ENCODE results near the gene EDEM2.

Gene EDEM2

GRCh38 chr20:35145141-35145564 lies 2.0 kb downstream of the EDEM2 start:
- Histone ChIP-seq H3K4me3 (IDR thresholded peaks at IDR 0.05; ENCODE audit: insufficient read depth, low read depth, low read length) (no peak overlapping the region), H3K4me2 (peak overlapping the region; percentile 10; the same call in 1 of the 2 replicates), H3K27ac (no peak overlapping the region), H3K27me3 (ENCODE audit: insufficient read depth, low read depth) (no peaks in the 10 kb centered on the region), H2AFZ (ENCODE audit: low read depth) (no peak overlapping the region), H3K36me3 (ENCODE audit: insufficient read depth) (no peaks in the 10 kb centered on the region), H4K20me1 (ENCODE audit: insufficient read depth) (no peaks in the 10 kb centered on the region), H3K4me1 (ENCODE audit: low read depth, poor library complexity, severe bottlenecking) (peaks cover 18% of the 10 kb centered on the region), H3K9ac (no peak overlapping the region), H3K79me2 (ENCODE audit: insufficient read depth, low read depth) (0 out of 2 replicates have a peak, but pooled peaks cover 4% of the 10 kb centered on the region)
- peak; percentile 75 for TF ChIP-seq CTCF (conservative IDR thresholded peaks at IDR 0.05; ENCODE audit: low read depth, low read length)

- H2AFZ ChIP-seq (ENCODE audit: low read depth) = no peak overlapping the region
- no peak overlapping the region for H3K27ac ChIP-seq
- H3K4me1 ChIP-seq (ENCODE audit: low read depth, poor library complexity, severe bottlenecking) = peaks cover 18% of the 10 kb centered on the region
- H3K4me2 ChIP-seq = no peak overlapping the region
- H3K79me2 ChIP-seq (ENCODE audit: insufficient read depth, low read depth) = 0 out of 2 replicates have a peak, but pooled peaks cover 4% of the 10 kb centered on the region
- H3K27me3 ChIP-seq (ENCODE audit: insufficient read depth, low read depth) = no peaks in the 10 kb centered on the region
- no peaks in the 10 kb centered on the region for H3K36me3 ChIP-seq (ENCODE audit: insufficient read depth)
- no peak overlapping the region for H3K9ac ChIP-seq
- no peak for TF ChIP-seq CTCF (conservative IDR thresholded peaks at IDR 0.05; ENCODE audit: low read depth, low read length)
- H3K4me3 ChIP-seq (IDR thresholded peaks at IDR 0.05; ENCODE audit: insufficient read depth, low read depth, low read length) = no peak overlapping the region
- no peaks in the 10 kb centered on the region for H4K20me1 ChIP-seq (ENCODE audit: insufficient read depth)
These were observed 2.4 kb downstream of the EDEM2 start for GRCh38 chr20:35144694-35145093.

DNA sequence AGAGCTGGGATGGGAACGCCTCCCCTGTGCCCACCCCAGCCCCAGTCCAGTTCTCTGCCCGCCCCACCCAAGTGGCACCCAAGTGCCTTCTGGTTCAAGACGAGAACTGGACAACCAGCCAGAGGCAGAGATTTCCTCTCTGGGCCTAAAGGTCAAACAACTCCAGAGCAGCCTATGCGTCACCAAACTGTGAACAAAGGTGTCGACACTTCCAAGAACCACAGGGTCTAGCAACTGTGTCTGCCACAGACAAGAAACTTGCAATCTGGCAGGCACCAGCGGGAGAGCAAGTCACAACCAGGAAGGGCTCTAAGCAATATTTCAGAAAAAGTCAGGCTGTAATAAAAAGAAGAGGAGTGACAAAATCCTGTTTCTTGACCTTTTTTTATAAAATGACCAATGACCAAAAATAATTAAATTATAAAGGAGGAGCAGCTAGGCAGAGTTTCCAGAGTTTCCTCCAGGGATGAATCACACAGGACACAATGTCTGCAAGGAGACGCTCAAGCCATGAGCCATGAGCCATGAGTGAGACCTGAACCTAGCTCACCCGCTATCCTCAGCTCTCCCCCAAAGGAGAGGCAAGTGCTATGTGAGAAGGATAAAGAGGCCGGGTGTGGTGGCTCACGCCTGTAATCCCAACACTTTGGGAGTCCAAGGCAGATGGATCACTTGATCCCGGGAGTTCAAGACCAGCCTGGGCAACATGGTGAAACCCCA lies 11.1 kb downstream of the EDEM2 start:
- no peak overlapping the region for H3K9ac ChIP-seq
- H3K4me3 ChIP-seq (IDR thresholded peaks at IDR 0.05; ENCODE audit: insufficient read depth, low read depth, low read length) = no peak overlapping the region
- no peaks in the 10 kb centered on the region for H3K27me3 ChIP-seq (ENCODE audit: insufficient read depth, low read depth)
- no peak overlapping the region for H2AFZ ChIP-seq (ENCODE audit: low read depth)
- H3K27ac ChIP-seq = no peak overlapping the region
- no peaks in the 10 kb centered on the region for H3K4me1 ChIP-seq (ENCODE audit: low read depth, poor library complexity, severe bottlenecking)
- no peaks in the 10 kb centered on the region for H4K20me1 ChIP-seq (ENCODE audit: insufficient read depth)
- H3K4me2 ChIP-seq = no peak overlapping the region
- H3K36me3 ChIP-seq (ENCODE audit: insufficient read depth) = no peaks in the 10 kb centered on the region
- no peaks in the 10 kb centered on the region for H3K79me2 ChIP-seq (ENCODE audit: insufficient read depth, low read depth)
- no peak for TF ChIP-seq CTCF (conservative IDR thresholded peaks at IDR 0.05; ENCODE audit: low read depth, low read length)

GRCh38 chr20:35134880-35135279 lies 12.3 kb downstream of the EDEM2 start:
- no peak overlapping the region for H3K4me2 ChIP-seq
- H3K9ac ChIP-seq = no peak overlapping the region
- H3K4me3 ChIP-seq (IDR thresholded peaks at IDR 0.05; ENCODE audit: insufficient read depth, low read depth, low read length) = no peak overlapping the region
- H3K27ac ChIP-seq = no peak overlapping the region
- H2AFZ ChIP-seq (ENCODE audit: low read depth) = no peak overlapping the region
- H3K27me3 ChIP-seq (ENCODE audit: insufficient read depth, low read depth) = no peaks in the 10 kb centered on the region
- H4K20me1 ChIP-seq (ENCODE audit: insufficient read depth) = no peaks in the 10 kb centered on the region
- no peaks in the 10 kb centered on the region for H3K4me1 ChIP-seq (ENCODE audit: low read depth, poor library complexity, severe bottlenecking)
- TF ChIP-seq CTCF (conservative IDR thresholded peaks at IDR 0.05; ENCODE audit: low read depth, low read length) = no peak
- no peaks in the 10 kb centered on the region for H3K79me2 ChIP-seq (ENCODE audit: insufficient read depth, low read depth)
- no peaks in the 10 kb centered on the region; the same call in 1 of the 2 replicates for H3K36me3 ChIP-seq (ENCODE audit: insufficient read depth)
